Activated CD4-positive, CD25-positive, alpha-beta regulatory T cell treated with anti-CD3 and anti-CD28 coated beads, Interleukin-2, amount 50 U/mL, for 72 hours (primary cell): ENCODE results near the gene HMCES.

ENCODE experiments used
- DNase-seq: peaks from one replicate; pipeline ENCODE4 v3.0.0; 2021

HMCES gene

GRCh38 chr3:129349791-129350190 is 71.1 kb downstream of the HMCES start:
- DNase-seq, result no peak

GRCh38 chr3:129352045-129352444 is 73.4 kb downstream of the HMCES start:
- DNase-seq, result no peak

GRCh38 chr3:129352650-129353588 is 74.2 kb downstream of the HMCES start:
- no peak for DNase-seq

GRCh38 chr3:129353589-129353941 is 74.9 kb downstream of the HMCES start:
- DNase-seq, result no peak
